B cell (primary cell): ENCODE results near the gene PRLH.

ENCODE experiments used
- EZH2 ChIP-seq: IDR thresholded peaks from 2 replicates; pipeline ENCODE4 v1.6.1; 2012; ENCODE audit warnings: borderline replicate concordance, low read depth, mild to moderate bottlenecking, moderate library complexity, low read length; ENCODE audit not compliant: insufficient read depth, poor library complexity, severe bottlenecking
- TF ChIP-seq, protein P1 (sequence below): fragments of 200-600 bp; IDR thresholded peaks from one replicate; pipeline ENCODE4 v1.8.0; 2022; ENCODE audit warnings: antibody characterized with exemption, mild to moderate bottlenecking

DNA sequence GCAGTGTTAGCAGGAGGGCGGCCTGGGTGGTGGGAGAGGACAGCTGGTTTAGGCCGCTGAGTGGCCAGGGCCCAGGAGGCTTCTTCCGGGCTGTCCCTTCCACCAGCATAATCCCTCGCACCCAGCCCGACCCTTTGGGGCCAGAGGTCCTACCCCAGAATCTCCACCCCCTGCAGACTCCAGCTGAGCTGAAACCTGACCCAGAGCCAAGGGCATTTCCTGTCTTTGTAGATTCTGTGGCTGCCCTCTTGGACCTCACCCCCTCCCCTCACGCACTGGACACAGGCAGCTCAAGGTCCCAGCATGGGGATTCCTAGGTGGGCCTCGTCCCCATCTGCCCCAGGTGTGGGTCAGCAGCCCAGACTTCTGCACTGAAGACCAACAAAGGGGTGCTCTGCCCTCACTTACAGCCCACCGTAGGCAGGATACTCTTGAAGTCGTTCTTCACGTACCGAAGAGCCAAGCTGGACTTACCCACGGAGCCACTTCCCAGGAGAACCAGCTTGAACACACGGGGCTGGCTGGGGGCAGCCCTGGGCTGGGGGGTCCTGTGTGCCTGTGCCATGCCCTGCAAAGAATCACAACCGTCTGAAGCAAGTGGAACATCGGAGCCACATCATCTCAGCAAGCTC, 19.3 kb downstream of the PRLH start:
- TF ChIP-seq EZH2: no peak
- TF ChIP-seq, protein P1, sequence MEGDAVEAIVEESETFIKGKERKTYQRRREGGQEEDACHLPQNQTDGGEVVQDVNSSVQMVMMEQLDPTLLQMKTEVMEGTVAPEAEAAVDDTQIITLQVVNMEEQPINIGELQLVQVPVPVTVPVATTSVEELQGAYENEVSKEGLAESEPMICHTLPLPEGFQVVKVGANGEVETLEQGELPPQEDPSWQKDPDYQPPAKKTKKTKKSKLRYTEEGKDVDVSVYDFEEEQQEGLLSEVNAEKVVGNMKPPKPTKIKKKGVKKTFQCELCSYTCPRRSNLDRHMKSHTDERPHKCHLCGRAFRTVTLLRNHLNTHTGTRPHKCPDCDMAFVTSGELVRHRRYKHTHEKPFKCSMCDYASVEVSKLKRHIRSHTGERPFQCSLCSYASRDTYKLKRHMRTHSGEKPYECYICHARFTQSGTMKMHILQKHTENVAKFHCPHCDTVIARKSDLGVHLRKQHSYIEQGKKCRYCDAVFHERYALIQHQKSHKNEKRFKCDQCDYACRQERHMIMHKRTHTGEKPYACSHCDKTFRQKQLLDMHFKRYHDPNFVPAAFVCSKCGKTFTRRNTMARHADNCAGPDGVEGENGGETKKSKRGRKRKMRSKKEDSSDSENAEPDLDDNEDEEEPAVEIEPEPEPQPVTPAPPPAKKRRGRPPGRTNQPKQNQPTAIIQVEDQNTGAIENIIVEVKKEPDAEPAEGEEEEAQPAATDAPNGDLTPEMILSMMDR: no peak
